GM19238 (cell line): ENCODE measurements around the gene STAT1.
"Not testable (repeated sequence)": the region's sequence is repeated elsewhere in the genome, so short reads cannot be mapped to it uniquely, and the experiment has no call there.

Experiments
- DNase-seq: peaks from one replicate; pipeline ENCODE4 v3.0.0; 2011; ENCODE audit warnings: low spot score; ENCODE audit not compliant: insufficient read length

Gene STAT1

GRCh38 chr2:191009541-191010374 is 4.2 kb downstream of the STAT1 start:
- DNase-seq, result no peak

- DNase-seq, result no peak
Measured at GRCh38 chr2:191008286-191008685, 5.7 kb downstream of the STAT1 start.

GRCh38 chr2:191006997-191007783 is 6.8 kb downstream of the STAT1 start:
- no peak for DNase-seq

GRCh38 chr2:191006297-191006696 is 7.7 kb downstream of the STAT1 start:
- no peak for DNase-seq

- DNase-seq, result no peak
Measured at GRCh38 chr2:191003405-191004309, 10.3 kb downstream of the STAT1 start.

GRCh38 chr2:191001624-191002023 is 12.3 kb downstream of the STAT1 start:
- no peak for DNase-seq

GRCh38 chr2:191001032-191001431 is 12.9 kb downstream of the STAT1 start:
- DNase-seq, result no peak

- DNase-seq, result no peak
Measured at GRCh38 chr2:190999949-191000665, 13.9 kb downstream of the STAT1 start.

- DNase-seq, result no peak
Measured at GRCh38 chr2:190999058-190999457, 14.9 kb downstream of the STAT1 start.

- DNase-seq, result no peak
Measured at GRCh38 chr2:190997526-190998113, 16.4 kb downstream of the STAT1 start.

GRCh38 chr2:190996947-190997346 is 17.0 kb downstream of the STAT1 start:
- no peak for DNase-seq

GRCh38 chr2:190996338-190996946 is 17.5 kb downstream of the STAT1 start:
- DNase-seq, result no peak

GRCh38 chr2:190995315-190995714 is 18.7 kb downstream of the STAT1 start:
- not testable (repeated sequence) for DNase-seq

- no peak for DNase-seq
Measured at GRCh38 chr2:190994148-190994547, 19.8 kb downstream of the STAT1 start.

GRCh38 chr2:190993292-190993643 is 20.7 kb downstream of the STAT1 start:
- DNase-seq, result no peak

- DNase-seq, result no peak
Measured at GRCh38 chr2:190990132-190990531, 23.8 kb downstream of the STAT1 start.

- no peak for DNase-seq
Measured at GRCh38 chr2:190988910-190989309, 25.1 kb downstream of the STAT1 start.

- DNase-seq, result no peak
Measured at GRCh38 chr2:190987938-190988337, 26.0 kb downstream of the STAT1 start.

- DNase-seq, result no peak
Measured at GRCh38 chr2:190987116-190987515, 26.9 kb downstream of the STAT1 start.
